H9 (cell line): Measurements from ENCODE around the gene ALCAM. TPM values are rescaled to one million over a fixed set of nuclear protein-coding genes. Genes with fewer than 3 reads are reported as not detected.

Experiments
- DNase-seq: peaks from one replicate; pipeline ENCODE4 v3.0.0-alpha.2; 2017
- H2AFZ ChIP-seq: one replicate; pipeline ENCODE4 v1.6.1; 2013; ENCODE audit warnings: mild to moderate bottlenecking, low read length, control low read depth, moderate library complexity
- H2AK5ac ChIP-seq: 2 replicates; pipeline ENCODE4 v1.6.1; 2013; ENCODE audit warnings: low read length, control low read depth, mixed read lengths; ENCODE audit not compliant: insufficient read length
- H2BK120ac ChIP-seq: one replicate; pipeline ENCODE4 v1.6.1; 2013; ENCODE audit warnings: low read depth, mild to moderate bottlenecking, low read length, control low read depth, inconsistent platforms; ENCODE audit not compliant: poor library complexity, severe bottlenecking
- H2BK12ac ChIP-seq: 2 replicates; pipeline ENCODE4 v1.6.1; 2013; ENCODE audit warnings: low read length, control low read depth, mixed read lengths, low read depth; ENCODE audit not compliant: insufficient read length
- H2BK15ac ChIP-seq: 2 replicates; pipeline ENCODE4 v1.6.1; 2013; ENCODE audit warnings: low read depth, low read length, control low read depth
- H2BK20ac ChIP-seq: one replicate; pipeline ENCODE4 v1.6.1; 2013; ENCODE audit warnings: low read depth, mild to moderate bottlenecking, low read length, control low read depth, inconsistent platforms; ENCODE audit not compliant: poor library complexity, severe bottlenecking
- H2BK5ac ChIP-seq: 2 replicates; pipeline ENCODE4 v1.6.1; 2013; ENCODE audit warnings: low read length, control low read depth, mixed read lengths; ENCODE audit not compliant: insufficient read length
- H3K14ac ChIP-seq: 2 replicates; pipeline ENCODE4 v1.6.1; 2013; ENCODE audit warnings: low read length, control low read depth; ENCODE audit not compliant: insufficient read depth
- H3K18ac ChIP-seq: 2 replicates; pipeline ENCODE4 v1.6.1; 2013; ENCODE audit warnings: low read depth, mild to moderate bottlenecking, mixed read lengths, low read length, control low read depth; ENCODE audit not compliant: insufficient read length
- H3K23ac ChIP-seq: 2 replicates; pipeline ENCODE4 v1.6.1; 2013; ENCODE audit warnings: low read length, control low read depth, mixed read lengths, low read depth; ENCODE audit not compliant: insufficient read length
- H3K23me2 ChIP-seq: 2 replicates; pipeline ENCODE4 v1.6.1; 2013; ENCODE audit warnings: low read depth, mild to moderate bottlenecking, mixed read lengths, low read length, control low read depth; ENCODE audit not compliant: insufficient read length, poor library complexity, severe bottlenecking
- H3K27ac ChIP-seq: 2 replicates; pipeline ENCODE4 v1.5.1; 2013; ENCODE audit warnings: low read length, control low read depth, mixed read lengths, low read depth; ENCODE audit not compliant: insufficient read length
- H3K27me3 ChIP-seq: 2 replicates; pipeline ENCODE4 v1.6.1; 2013; ENCODE audit warnings: low read length, control low read depth, inconsistent platforms; ENCODE audit not compliant: insufficient read depth
- H3K4ac ChIP-seq: 2 replicates; pipeline ENCODE4 v1.6.1; 2013; ENCODE audit warnings: low read depth, mild to moderate bottlenecking, control low read depth, inconsistent platforms, low read length, moderate library complexity
- H3K4me1 ChIP-seq: 2 replicates; pipeline ENCODE4 v1.6.1; 2013; ENCODE audit warnings: low read length, control low read depth, inconsistent platforms; ENCODE audit not compliant: insufficient read depth
- H3K4me2 ChIP-seq: 2 replicates; pipeline ENCODE4 v1.6.1; 2013; ENCODE audit warnings: low read length, control low read depth, mixed read lengths; ENCODE audit not compliant: insufficient read length, insufficient read depth
- H3K56ac ChIP-seq: 2 replicates; pipeline ENCODE4 v1.6.1; 2013; ENCODE audit warnings: low read depth, mild to moderate bottlenecking, mixed read lengths, low read length, control low read depth; ENCODE audit not compliant: insufficient read length
- H3K79me1 ChIP-seq: 2 replicates; pipeline ENCODE4 v1.6.1; 2013; ENCODE audit warnings: low read depth, mild to moderate bottlenecking, moderate library complexity, low read length, control low read depth, inconsistent platforms; ENCODE audit not compliant: insufficient read depth, poor library complexity, severe bottlenecking
- H3K79me2 ChIP-seq: 2 replicates; pipeline ENCODE4 v1.6.1; 2013; ENCODE audit warnings: low read length, control low read depth, inconsistent platforms; ENCODE audit not compliant: insufficient read depth
- H3K9ac ChIP-seq: 2 replicates; pipeline ENCODE4 v1.6.1; 2013; ENCODE audit warnings: low read length, control low read depth, mixed read lengths; ENCODE audit not compliant: insufficient read length; ENCODE audit errors: extremely low read depth
- H3K9me3 ChIP-seq: one replicate; pipeline ENCODE4 v1.6.1; 2013; ENCODE audit warnings: low read depth, low read length, inconsistent platforms; ENCODE audit not compliant: control insufficient read depth
- H3T11ph ChIP-seq: one replicate; pipeline ENCODE4 v1.6.1; 2013; ENCODE audit warnings: mild to moderate bottlenecking, low read length, control low read depth, inconsistent platforms
- H4K20me1 ChIP-seq: one replicate; pipeline ENCODE4 v1.6.1; 2013; ENCODE audit not compliant: control insufficient read depth, insufficient read length, insufficient read depth
- H4K5ac ChIP-seq: 2 replicates; pipeline ENCODE4 v1.6.1; 2013; ENCODE audit warnings: low read depth, mild to moderate bottlenecking, mixed read lengths, low read length, control low read depth; ENCODE audit not compliant: insufficient read length
- H4K8ac ChIP-seq: replicated peaks from 2 replicates; pipeline ENCODE4 v1.6.1; 2013; ENCODE audit warnings: low read length, control low read depth, mixed read lengths, low read depth; ENCODE audit not compliant: insufficient read length
- H4K91ac ChIP-seq: 2 replicates; pipeline ENCODE4 v1.6.1; 2013; ENCODE audit warnings: low read depth, mild to moderate bottlenecking, moderate library complexity, mixed read lengths, low read length, control low read depth; ENCODE audit not compliant: insufficient read length
- H3K27ac Mint-ChIP-seq, 3 experiments: 2 replicates in 2 of 3; 3 replicates in 1 of 3; pipeline ENCODE4 v1.8.0; 2020 to 2021; ENCODE audit warnings: mixed read lengths in 3 of 3, mild to moderate bottlenecking in 1 of 3, moderate library complexity in 1 of 3
- H3K27me3 Mint-ChIP-seq: 2 replicates; pipeline ENCODE4 v1.8.0; 2021; ENCODE audit warnings: low read depth, mild to moderate bottlenecking, moderate library complexity, mixed read lengths
- H3K36me3 Mint-ChIP-seq, 3 experiments: 2 replicates in 2 of 3; 3 replicates in 1 of 3; pipeline ENCODE4 v1.8.0; 2020 to 2021; ENCODE audit warnings: low read depth in 3 of 3, mixed read lengths in 3 of 3; ENCODE audit not compliant: insufficient read depth in 1 of 3
- H3K4me1 Mint-ChIP-seq, 2 experiments: 2 replicates each; pipeline ENCODE4 v1.8.0; 2020; ENCODE audit warnings: mixed read lengths in 2 of 2
- H3K4me3 Mint-ChIP-seq, 2 experiments: 2 replicates in 1 of 2; 3 replicates in 1 of 2; pipeline ENCODE4 v1.8.0; 2020 to 2021; ENCODE audit warnings: mild to moderate bottlenecking in 2 of 2, mixed read lengths in 2 of 2, moderate library complexity in 1 of 2
- H3K9me3 Mint-ChIP-seq, 2 experiments: 2 replicates in 1 of 2; 3 replicates in 1 of 2; pipeline ENCODE4 v1.8.0; 2020; ENCODE audit warnings: mild to moderate bottlenecking in 2 of 2, mixed read lengths in 2 of 2, moderate library complexity in 1 of 2
- total RNA-seq: library from RNA; stranded (reverse); gene quantifications from 2 replicates; pipeline ENCODE4 v1.2.1, GENCODE V29; 2021
- TF ChIP-seq, protein P1 (sequence below): fragments of 200-600 bp; sonication (generic); conservative IDR thresholded peaks from 3 replicates; pipeline ENCODE4 v1.8.0; 2021; ENCODE audit warnings: antibody characterized with exemption, mild to moderate bottlenecking

ALCAM gene
- total RNA-seq, 1 experiment from 2014 or later: 43.7 TPM

DNA sequence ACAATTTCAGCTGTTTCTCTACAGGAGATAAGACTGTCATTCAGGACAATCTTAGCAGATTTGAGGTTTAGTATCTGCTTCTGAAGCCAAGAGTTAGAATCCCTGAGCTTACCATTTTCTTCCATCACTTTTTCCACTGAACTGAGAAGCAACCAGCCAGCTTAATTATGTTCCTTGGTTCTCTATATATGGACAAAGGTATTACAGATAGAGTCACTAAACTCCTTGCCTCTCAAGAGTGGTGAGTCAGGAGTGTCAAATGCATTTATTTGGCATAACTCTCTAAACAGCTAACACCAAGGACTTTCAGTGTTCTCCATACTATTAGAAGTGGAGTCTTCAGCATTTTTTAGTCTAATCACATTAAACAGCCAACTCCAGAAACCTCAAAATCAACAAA is 239.3 kb downstream of the ALCAM start:
- Histone ChIP-seq H2BK15ac (no peak overlapping the region), H4K5ac (no peak overlapping the region), H3K4ac (no peak overlapping the region), H3K14ac (no peak overlapping the region), H2BK5ac (no peak overlapping the region), H3K23me2 (no peaks in the 10 kb centered on the region), H3K27ac (no peak overlapping the region), H2BK12ac (no peak overlapping the region), H3K56ac (no peak overlapping the region), H3K23ac (no peak overlapping the region), H4K91ac (no peak overlapping the region), H2BK20ac (no peak overlapping the region), H3K18ac (no peak overlapping the region), H3K9ac (no peak overlapping the region), H3K79me1 (no peaks in the 10 kb centered on the region), H3K4me2 (no peak overlapping the region), H2BK120ac (no peak overlapping the region), H3K27me3 (no peaks in the 10 kb centered on the region), H2AK5ac (no peak overlapping the region), H3K9me3 (no peaks in the 10 kb centered on the region), H4K20me1 (no peaks in the 10 kb centered on the region), H3K4me1 (no peaks in the 10 kb centered on the region), H3K79me2 (no peaks in the 10 kb centered on the region), H4K8ac (no peak overlapping the region), H2AFZ (no peak overlapping the region), H3T11ph (no peak overlapping the region)
- TF ChIP-seq, protein P1, sequence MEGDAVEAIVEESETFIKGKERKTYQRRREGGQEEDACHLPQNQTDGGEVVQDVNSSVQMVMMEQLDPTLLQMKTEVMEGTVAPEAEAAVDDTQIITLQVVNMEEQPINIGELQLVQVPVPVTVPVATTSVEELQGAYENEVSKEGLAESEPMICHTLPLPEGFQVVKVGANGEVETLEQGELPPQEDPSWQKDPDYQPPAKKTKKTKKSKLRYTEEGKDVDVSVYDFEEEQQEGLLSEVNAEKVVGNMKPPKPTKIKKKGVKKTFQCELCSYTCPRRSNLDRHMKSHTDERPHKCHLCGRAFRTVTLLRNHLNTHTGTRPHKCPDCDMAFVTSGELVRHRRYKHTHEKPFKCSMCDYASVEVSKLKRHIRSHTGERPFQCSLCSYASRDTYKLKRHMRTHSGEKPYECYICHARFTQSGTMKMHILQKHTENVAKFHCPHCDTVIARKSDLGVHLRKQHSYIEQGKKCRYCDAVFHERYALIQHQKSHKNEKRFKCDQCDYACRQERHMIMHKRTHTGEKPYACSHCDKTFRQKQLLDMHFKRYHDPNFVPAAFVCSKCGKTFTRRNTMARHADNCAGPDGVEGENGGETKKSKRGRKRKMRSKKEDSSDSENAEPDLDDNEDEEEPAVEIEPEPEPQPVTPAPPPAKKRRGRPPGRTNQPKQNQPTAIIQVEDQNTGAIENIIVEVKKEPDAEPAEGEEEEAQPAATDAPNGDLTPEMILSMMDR: no peak
- Mint-ChIP-seq H3K4me1 (peaks cover 0 to 6% of the 10 kb centered on the region in 2 experiments; a peak in 2 of 4 replicates), H3K27me3 (peaks cover 4% of the 10 kb centered on the region), H3K9me3 (peaks cover 0 to 4% of the 10 kb centered on the region in 2 experiments; a peak in 3 of 5 replicates), H3K27ac (no peak overlapping the region), H3K4me3 (no peak overlapping the region), H3K36me3 (peaks cover 0 to 2% (median 0%) of the 10 kb centered on the region in 3 experiments; a peak in 1 of 7 replicates)
- DNase-seq: no peak
